GM23338 (cell line): ENCODE measurements around the gene RAB6A. TPM values are rescaled to one million over a fixed set of nuclear protein-coding genes. Genes with fewer than 3 reads are reported as not detected.

Source experiments
- ATAC-seq: fragments of 200-7000 bp; cut with Tn5 transposase; 3 replicates; pipeline ENCODE4 v1.9.1; 2020
- DNase-seq: peaks from one replicate; pipeline ENCODE4 v3.0.0-alpha.2; 2015; ENCODE audit warnings: low spot score
- H2AFZ ChIP-seq: fragments of 200-600 bp; sonication (generic); 2 replicates; pipeline ENCODE4 v1.8.0; 2016; ENCODE audit warnings: antibody characterized with exemption, mild to moderate bottlenecking, moderate library complexity
- H3F3A ChIP-seq: fragments of 200-600 bp; sonication (generic); replicated peaks from 2 replicates; pipeline ENCODE4 v1.8.0; 2017; ENCODE audit warnings: antibody characterized with exemption, mixed run types, low read depth
- H3K27ac ChIP-seq: fragments of 200-600 bp; sonication (generic); 2 replicates; pipeline ENCODE4 v1.6.1; 2016; ENCODE audit warnings: low read depth
- H3K27me3 ChIP-seq: fragments of 200-600 bp; sonication (generic); 2 replicates; pipeline ENCODE4 v1.8.0; 2016; ENCODE audit warnings: mild to moderate bottlenecking, mixed run types, moderate library complexity; ENCODE audit not compliant: insufficient read depth
- H3K36me3 ChIP-seq: fragments of 200-600 bp; sonication (generic); 2 replicates; pipeline ENCODE4 v1.8.0; 2016; ENCODE audit warnings: mild to moderate bottlenecking; ENCODE audit not compliant: insufficient read depth
- H3K4me1 ChIP-seq: fragments of 200-600 bp; sonication (generic); 2 replicates; pipeline ENCODE4 v1.8.0; 2016; ENCODE audit warnings: mild to moderate bottlenecking, moderate library complexity; ENCODE audit not compliant: insufficient read depth
- H3K4me2 ChIP-seq: fragments of 200-600 bp; sonication (generic); 2 replicates; pipeline ENCODE4 v1.7.1; 2017; ENCODE audit warnings: mixed run types
- H3K4me3 ChIP-seq: fragments of 200-600 bp; sonication (generic); 2 replicates; pipeline ENCODE4 v1.6.1; 2016; ENCODE audit warnings: mixed run types
- H3K79me2 ChIP-seq: fragments of 200-600 bp; sonication (generic); replicated peaks from 2 replicates; pipeline ENCODE4 v1.8.0; 2017; ENCODE audit warnings: mild to moderate bottlenecking; ENCODE audit not compliant: insufficient read depth
- H3K9me2 ChIP-seq: fragments of 200-600 bp; sonication (generic); 2 replicates; pipeline ENCODE4 v1.8.0; 2017; ENCODE audit not compliant: insufficient read depth
- H4K20me1 ChIP-seq: fragments of 200-600 bp; sonication (generic); replicated peaks from 2 replicates; pipeline ENCODE4 v1.8.0; 2017; ENCODE audit warnings: mild to moderate bottlenecking; ENCODE audit not compliant: insufficient read depth
- H3K27ac Mint-ChIP-seq: 2 replicates; pipeline ENCODE4 v1.8.0; 2020; ENCODE audit warnings: inconsistent platforms, mild to moderate bottlenecking, moderate library complexity, mixed read lengths
- H3K27me3 Mint-ChIP-seq: 3 replicates; pipeline ENCODE4 v1.8.0; 2022; ENCODE audit warnings: low read depth, mild to moderate bottlenecking, moderate library complexity, mixed read lengths, inconsistent platforms; ENCODE audit not compliant: insufficient read depth, poor library complexity
- H3K36me3 Mint-ChIP-seq: 3 replicates; pipeline ENCODE4 v1.8.0; 2021; ENCODE audit warnings: low read depth, mild to moderate bottlenecking, inconsistent platforms, moderate library complexity, mixed read lengths
- H3K4me1 Mint-ChIP-seq: 3 replicates; pipeline ENCODE4 v1.8.0; 2020; ENCODE audit warnings: mild to moderate bottlenecking, inconsistent platforms, mixed read lengths
- H3K4me3 Mint-ChIP-seq: 3 replicates; pipeline ENCODE4 v1.8.0; 2021; ENCODE audit warnings: moderate library complexity, mild to moderate bottlenecking, inconsistent platforms, mixed read lengths
- H3K9me3 Mint-ChIP-seq: 3 replicates; pipeline ENCODE4 v1.8.0; 2020; ENCODE audit warnings: moderate library complexity, mild to moderate bottlenecking, inconsistent platforms, mixed read lengths
- CREB1 ChIP-seq: fragments of 250-450 bp; sonication (Bioruptor Pico); IDR thresholded peaks from 2 replicates; pipeline ENCODE4 v1.5.0; 2020; ENCODE audit warnings: low read depth, mild to moderate bottlenecking, moderate library complexity
- CTCF ChIP-seq, 2 experiments: fragments of 200-600 bp in 1 of 2; sonication (generic) in 1 of 2; conservative IDR thresholded peaks; 2 replicates each; pipeline versions ENCODE4 v1.5.1 to v1.6.1; 2016 to 2017; ENCODE audit warnings: antibody characterized with exemption in 2 of 2, low read depth in 2 of 2, mild to moderate bottlenecking in 2 of 2, moderate library complexity in 1 of 2
- ETS1 ChIP-seq: IDR thresholded peaks from 2 replicates; pipeline ENCODE4 v1.6.1; 2016; ENCODE audit warnings: antibody characterized with exemption
- EZH2 ChIP-seq: fragments of 200-600 bp; sonication (generic); IDR thresholded peaks from one replicate; pipeline ENCODE4 v1.8.0; 2017; ENCODE audit warnings: antibody characterized with exemption, mild to moderate bottlenecking, low read depth; ENCODE audit not compliant: unreplicated experiment
- EZH2phosphoT487 ChIP-seq: fragments of 200-600 bp; sonication (generic); IDR thresholded peaks from one replicate; pipeline ENCODE4 v1.8.1; 2018; ENCODE audit warnings: antibody characterized with exemption; ENCODE audit not compliant: unreplicated experiment
- JUNB ChIP-seq: IDR thresholded peaks from one replicate; pipeline ENCODE4 v1.6.1; 2016; ENCODE audit warnings: antibody characterized with exemption; ENCODE audit not compliant: unreplicated experiment
- NANOG ChIP-seq: IDR thresholded peaks from 2 replicates; pipeline ENCODE4 v1.6.1; 2016; ENCODE audit warnings: antibody characterized with exemption, borderline replicate concordance
- POLR2AphosphoS5 ChIP-seq: IDR thresholded peaks from 2 replicates; pipeline ENCODE4 v1.6.1; 2016; ENCODE audit warnings: antibody characterized with exemption, low read depth
- REST ChIP-seq: IDR thresholded peaks from one replicate; pipeline ENCODE4 v1.6.1; 2018; ENCODE audit warnings: antibody characterized with exemption; ENCODE audit not compliant: unreplicated experiment
- STAT1 ChIP-seq: IDR thresholded peaks from one replicate; pipeline ENCODE4 v1.6.1; 2016; ENCODE audit warnings: antibody characterized with exemption; ENCODE audit not compliant: unreplicated experiment
- ZNF114 ChIP-seq: fragments of 250-450 bp; sonication (Bioruptor Pico); IDR thresholded peaks from 2 replicates; pipeline ENCODE4 v1.5.0; 2020; ENCODE audit warnings: mild to moderate bottlenecking, moderate library complexity
- ZNF331 ChIP-seq: fragments of 250-450 bp; sonication (Bioruptor Pico); IDR thresholded peaks from 2 replicates; pipeline ENCODE4 v1.5.0; 2020; ENCODE audit warnings: low read depth, mild to moderate bottlenecking, moderate library complexity
- polyA plus RNA-seq: library from polyadenylated mRNA; unstranded; fragments of >200 nt; fragmentation: Nextera tagmentation; extraction: Ambion mirVana; gene quantifications from 2 replicates; pipeline ENCODE4 v1.2.1, GENCODE V29; 2016
- total RNA-seq: library from RNA; depleted of rRNA; stranded (reverse); fragments of >200 nt; shearing (Covaris generic); gene quantifications from 2 replicates; pipeline ENCODE4 v1.2.3, GENCODE V29; 2014
- TF ChIP-seq, protein P1 (sequence below): fragments of 250-450 bp; sonication (Bioruptor Pico); IDR thresholded peaks from 2 replicates; pipeline ENCODE4 v1.5.0; 2020; ENCODE audit warnings: mild to moderate bottlenecking, moderate library complexity

RAB6A gene
- total and polyA plus RNA-seq, 2 experiments from 2014 or later: 61.1 to 127 TPM

GRCh38 chr11:73808052-73808451 is 47.2 kb upstream of the RAB6A start:
- Histone ChIP-seq H3K4me1 (no peaks in the 10 kb centered on the region), H3K79me2 (peaks cover 2% of the 10 kb centered on the region; the same call in 1 of the 2 replicates), H3K36me3 (no peaks in the 10 kb centered on the region), H3K9me2 (no peaks in the 10 kb centered on the region), H3K4me2 (no peak overlapping the region), H3K4me3 (no peak overlapping the region), H4K20me1 (no peaks in the 10 kb centered on the region), H3F3A (no peaks in the 10 kb centered on the region), H2AFZ (no peak overlapping the region), H3K27ac (no peak overlapping the region), H3K27me3 (no peaks in the 10 kb centered on the region)
- Mint-ChIP-seq H3K27me3 (peaks cover 2% of the 10 kb centered on the region), H3K27ac (no peak overlapping the region), H3K4me1 (no peaks in the 10 kb centered on the region; the same call in 2 of the 3 replicates), H3K36me3 (peaks cover 8% of the 10 kb centered on the region; the same call in 2 of the 3 replicates), H3K9me3 (no peaks in the 10 kb centered on the region), H3K4me3 (no peak overlapping the region)
- TF ChIP-seq CREB1 (CRISPR knock-in tag) (no peak), REST (no peak), STAT1 (no peak), JUNB (no peak), ZNF114 (CRISPR knock-in tag) (no peak), POLR2AphosphoS5 (no peak), ZNF331 (CRISPR knock-in tag) (no peak), EZH2phosphoT487 (no peak), ETS1 (no peak), NANOG (no peak), EZH2 (no peak), CTCF (conservative IDR thresholded peaks at IDR 0.05; ENCODE audit: low read depth in 2 of 2) (no peak)
- TF ChIP-seq, protein P1, sequence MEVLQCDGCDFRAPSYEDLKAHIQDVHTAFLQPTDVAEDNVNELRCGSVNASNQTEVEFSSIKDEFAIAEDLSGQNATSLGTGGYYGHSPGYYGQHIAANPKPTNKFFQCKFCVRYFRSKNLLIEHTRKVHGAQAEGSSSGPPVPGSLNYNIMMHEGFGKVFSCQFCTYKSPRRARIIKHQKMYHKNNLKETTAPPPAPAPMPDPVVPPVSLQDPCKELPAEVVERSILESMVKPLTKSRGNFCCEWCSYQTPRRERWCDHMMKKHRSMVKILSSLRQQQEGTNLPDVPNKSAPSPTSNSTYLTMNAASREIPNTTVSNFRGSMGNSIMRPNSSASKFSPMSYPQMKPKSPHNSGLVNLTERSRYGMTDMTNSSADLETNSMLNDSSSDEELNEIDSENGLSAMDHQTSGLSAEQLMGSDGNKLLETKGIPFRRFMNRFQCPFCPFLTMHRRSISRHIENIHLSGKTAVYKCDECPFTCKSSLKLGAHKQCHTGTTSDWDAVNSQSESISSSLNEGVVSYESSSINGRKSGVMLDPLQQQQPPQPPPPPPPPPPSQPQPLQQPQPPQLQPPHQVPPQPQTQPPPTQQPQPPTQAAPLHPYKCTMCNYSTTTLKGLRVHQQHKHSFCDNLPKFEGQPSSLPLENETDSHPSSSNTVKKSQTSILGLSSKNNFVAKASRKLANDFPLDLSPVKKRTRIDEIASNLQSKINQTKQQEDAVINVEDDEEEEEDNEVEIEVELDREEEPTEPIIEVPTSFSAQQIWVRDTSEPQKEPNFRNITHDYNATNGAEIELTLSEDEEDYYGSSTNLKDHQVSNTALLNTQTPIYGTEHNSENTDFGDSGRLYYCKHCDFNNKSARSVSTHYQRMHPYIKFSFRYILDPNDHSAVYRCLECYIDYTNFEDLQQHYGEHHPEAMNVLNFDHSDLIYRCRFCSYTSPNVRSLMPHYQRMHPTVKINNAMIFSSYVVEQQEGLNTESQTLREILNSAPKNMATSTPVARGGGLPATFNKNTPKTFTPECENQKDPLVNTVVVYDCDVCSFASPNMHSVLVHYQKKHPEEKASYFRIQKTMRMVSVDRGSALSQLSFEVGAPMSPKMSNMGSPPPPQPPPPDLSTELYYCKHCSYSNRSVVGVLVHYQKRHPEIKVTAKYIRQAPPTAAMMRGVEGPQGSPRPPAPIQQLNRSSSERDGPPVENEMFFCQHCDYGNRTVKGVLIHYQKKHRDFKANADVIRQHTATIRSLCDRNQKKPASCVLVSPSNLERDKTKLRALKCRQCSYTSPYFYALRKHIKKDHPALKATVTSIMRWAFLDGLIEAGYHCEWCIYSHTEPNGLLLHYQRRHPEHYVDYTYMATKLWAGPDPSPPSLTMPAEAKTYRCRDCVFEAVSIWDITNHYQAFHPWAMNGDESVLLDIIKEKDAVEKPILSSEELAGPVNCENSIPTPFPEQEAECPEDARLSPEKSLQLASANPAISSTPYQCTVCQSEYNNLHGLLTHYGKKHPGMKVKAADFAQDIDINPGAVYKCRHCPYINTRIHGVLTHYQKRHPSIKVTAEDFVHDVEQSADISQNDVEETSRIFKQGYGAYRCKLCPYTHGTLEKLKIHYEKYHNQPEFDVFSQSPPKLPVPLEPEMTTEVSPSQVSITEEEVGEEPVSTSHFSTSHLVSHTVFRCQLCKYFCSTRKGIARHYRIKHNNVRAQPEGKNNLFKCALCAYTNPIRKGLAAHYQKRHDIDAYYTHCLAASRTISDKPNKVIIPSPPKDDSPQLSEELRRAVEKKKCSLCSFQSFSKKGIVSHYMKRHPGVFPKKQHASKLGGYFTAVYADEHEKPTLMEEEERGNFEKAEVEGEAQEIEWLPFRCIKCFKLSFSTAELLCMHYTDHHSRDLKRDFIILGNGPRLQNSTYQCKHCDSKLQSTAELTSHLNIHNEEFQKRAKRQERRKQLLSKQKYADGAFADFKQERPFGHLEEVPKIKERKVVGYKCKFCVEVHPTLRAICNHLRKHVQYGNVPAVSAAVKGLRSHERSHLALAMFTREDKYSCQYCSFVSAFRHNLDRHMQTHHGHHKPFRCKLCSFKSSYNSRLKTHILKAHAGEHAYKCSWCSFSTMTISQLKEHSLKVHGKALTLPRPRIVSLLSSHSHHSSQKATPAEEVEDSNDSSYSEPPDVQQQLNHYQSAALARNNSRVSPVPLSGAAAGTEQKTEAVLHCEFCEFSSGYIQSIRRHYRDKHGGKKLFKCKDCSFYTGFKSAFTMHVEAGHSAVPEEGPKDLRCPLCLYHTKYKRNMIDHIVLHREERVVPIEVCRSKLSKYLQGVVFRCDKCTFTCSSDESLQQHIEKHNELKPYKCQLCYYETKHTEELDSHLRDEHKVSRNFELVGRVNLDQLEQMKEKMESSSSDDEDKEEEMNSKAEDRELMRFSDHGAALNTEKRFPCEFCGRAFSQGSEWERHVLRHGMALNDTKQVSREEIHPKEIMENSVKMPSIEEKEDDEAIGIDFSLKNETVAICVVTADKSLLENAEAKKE: no peak
- ATAC-seq: no peak
- no peak for DNase-seq
